Adrenal gland (tissue), 12 donors: ENCODE results near the gene TES. TPM values are rescaled to one million over a fixed set of nuclear protein-coding genes. Genes with fewer than 3 reads are reported as not detected.

Source experiments
- DNase-seq, 7 donors: peaks; one replicate each; pipeline ENCODE4 v3.0.0-alpha.2; 2019 to 2020
- H3K27ac ChIP-seq, 5 donors: fragments of 200-600 bp; sonication (generic) in 4 of 5; 1 replicate in 3 of 5; 2 replicates in 2 of 5; pipeline versions ENCODE4 v1.5.1 to v1.8.0; 2016 to 2020; ENCODE audit warnings: mild to moderate bottlenecking in 1 of 5
- H3K27me3 ChIP-seq: fragments of 200-600 bp; 2 replicates; pipeline ENCODE4 v1.8.0; 2021
- H3K36me3 ChIP-seq, 2 donors: fragments of 200-600 bp; replicated peaks in 1 of 2; 1 replicate in 1 of 2; 2 replicates in 1 of 2; pipeline versions ENCODE4 v1.5.1 to v1.8.0; 2018 to 2022
- H3K4me1 ChIP-seq, 2 donors: fragments of 200-600 bp; replicated peaks in 1 of 2; 1 replicate in 1 of 2; 2 replicates in 1 of 2; pipeline versions ENCODE4 v1.5.1 to v1.8.0; 2018 to 2021
- H3K4me3 ChIP-seq, 4 donors: fragments of 200-600 bp; sonication (generic) in 3 of 4; one replicate each; pipeline ENCODE4 v1.5.1; 2016 to 2018
- H3K9me3 ChIP-seq, 3 donors: fragments of 200-600 bp; sonication (generic) in 1 of 3; replicated peaks in 1 of 3; 1 replicate in 2 of 3; 2 replicates in 1 of 3; pipeline versions ENCODE4 v1.5.1 to v1.8.0; 2016 to 2021
- CTCF ChIP-seq, 6 experiments: fragments of 450-650 bp in 4 of 6; fragments of 200-600 bp in 2 of 6; sonication (generic) in 1 of 6; IDR thresholded peaks; 1 replicate in 5 of 6; 2 replicates in 1 of 6; pipeline versions ENCODE4 v1.5.1 to v1.8.0; 2016 to 2021; ENCODE audit warnings: antibody characterized with exemption in 6 of 6, mild to moderate bottlenecking in 2 of 6, moderate library complexity in 1 of 6
- POLR2A ChIP-seq, 2 donors: fragments of 450-650 bp; IDR thresholded peaks; one replicate each; pipeline ENCODE4 v1.6.1; 2017; ENCODE audit warnings: antibody characterized with exemption in 2 of 2, mild to moderate bottlenecking in 2 of 2, moderate library complexity in 1 of 2
- WGBS, 4 donors: extraction: QIAGEN DNeasy Blood & Tissue Kit in 2 of 4; methylation state at CpG; one replicate each; pipeline versions ENCODE4 v1.1.5 to v1.1.7; 2013 to 2017; 5-methylcytosine and 5-hydroxymethylcytosine counted together
- intact Hi-C, 2 donors: fragments of 100-400 bp; cut with DNase I; formaldehyde crosslinking; loops; one replicate each; pipeline versions ENCODE4 v1.14.1 to v1.15.0; 2022 to 2023
- polyA plus RNA-seq, 3 donors: library from polyadenylated mRNA; stranded (reverse); fragments of 200-250 nt in 2 of 3; fragments of 350-450 nt in 1 of 3; fragmentation: Illumina TruSeq in 1 of 3; extraction: RNeasy Lipid Tissue Mini Kit (QIAGEN cat#74804) in 1 of 3; gene quantifications; one replicate each; pipeline ENCODE4 v1.2.3, GENCODE V29; 2013 to 2014
- total RNA-seq, 9 donors: library from RNA; depleted of rRNA in 4 of 9; stranded (reverse); fragments of >200 nt in 4 of 9; fragments of 120-200 nt in 1 of 9; fragmentation: NEBNext Ultra II Directional in 1 of 9; extraction: Animal tissue kit (Norgen Biotek cat#: 25700) in 1 of 9; gene quantifications; one replicate each; pipeline versions ENCODE4 v1.1.0 to v1.2.4, GENCODE V29; 2013 to 2023
- donor health status: healthy with polysubstance abuse.
- donor health status: Bipolar disorder and iron deficiency.
- donor health status: DM: yes; HTN: yes; CAD: no.
- donor health status: DM: no; HTN: no; CAD: no.
- donor health status: DM: no; HTN: no; CAD: no.
- donor health status: DM: yes; HTN: yes; CAD: no.

TES gene
- total and polyA plus RNA-seq, 12 donors: 3.9 to 21.8 (median 12.5) TPM

GRCh38 chr7:116273918-116274301 is 63.6 kb downstream of the TES start:
- H3K9me3 ChIP-seq: no peaks in the 10 kb centered on the region
- intact Hi-C loops: no loop called here

GRCh38 chr7:116277070-116277469 is 66.7 kb downstream of the TES start:
- intact Hi-C loops: no loop called here
- TF ChIP-seq POLR2A (IDR thresholded peaks at IDR 0.05): no peak
- no peak for TF ChIP-seq CTCF (IDR thresholded peaks at IDR 0.05)
- Histone ChIP-seq H3K4me1 (no peaks in the 10 kb centered on the region), H3K36me3 (no peaks in the 10 kb centered on the region), H3K4me3 (no peak overlapping the region), H3K9me3 (no peaks in the 10 kb centered on the region), H3K27me3 (no peaks in the 10 kb centered on the region), H3K27ac (no peak overlapping the region)
- no peak for DNase-seq

More at GRCh38 chr7:116273918-116274301, 63.6 kb downstream of the TES start:
- DNase-seq: no peak
- Histone ChIP-seq H3K27ac (no peak overlapping the region), H3K36me3 (no peaks in the 10 kb centered on the region), H3K4me1 (peaks cover 0 to 9% of the 10 kb centered on the region in 2 donors), H3K27me3 (no peaks in the 10 kb centered on the region), H3K4me3 (no peak overlapping the region)
- 92 to 100% (median 95%) methylated on average over 1 of the region's 1 CpG for WGBS, 4 donors
- TF ChIP-seq POLR2A (IDR thresholded peaks at IDR 0.05) (no peak), CTCF (IDR thresholded peaks at IDR 0.05) (no peak)

GRCh38 chr7:116279217-116279616 is 68.9 kb downstream of the TES start:
- TF ChIP-seq POLR2A (IDR thresholded peaks at IDR 0.05): no peak
- TF ChIP-seq CTCF (IDR thresholded peaks at IDR 0.05): no peak
- H3K27me3 ChIP-seq: no peaks in the 10 kb centered on the region
- H3K36me3 ChIP-seq: no peaks in the 10 kb centered on the region
- intact Hi-C loops: no loop called here
- H3K4me3 ChIP-seq: no peak overlapping the region
- no peak overlapping the region for H3K27ac ChIP-seq
- no peaks in the 10 kb centered on the region for H3K9me3 ChIP-seq
- DNase-seq: no peak
- no peaks in the 10 kb centered on the region for H3K4me1 ChIP-seq

GRCh38 chr7:116280803-116281202 is 70.5 kb downstream of the TES start:
- H3K9me3 ChIP-seq: no peaks in the 10 kb centered on the region
- no peak overlapping the region for H3K27ac ChIP-seq
- TF ChIP-seq CTCF (IDR thresholded peaks at IDR 0.05) (no peak), POLR2A (IDR thresholded peaks at IDR 0.05) (no peak)
- no peaks in the 10 kb centered on the region for H3K36me3 ChIP-seq
- 60 to 70% (median 68%) methylated on average over 2 of the region's 2 CpGs for WGBS, 4 donors
- intact Hi-C loops: no loop called here
- no peak overlapping the region for H3K4me3 ChIP-seq
- no peaks in the 10 kb centered on the region for H3K27me3 ChIP-seq
- no peaks in the 10 kb centered on the region for H3K4me1 ChIP-seq
- no peak for DNase-seq
